ENCODE data around the gene RAB11A.

The RAB11A gene

GRCh38 chr15:65918357-65918920 lies 49.1 kb downstream of the RAB11A start:
- DNase-seq, result no peak

DNA sequence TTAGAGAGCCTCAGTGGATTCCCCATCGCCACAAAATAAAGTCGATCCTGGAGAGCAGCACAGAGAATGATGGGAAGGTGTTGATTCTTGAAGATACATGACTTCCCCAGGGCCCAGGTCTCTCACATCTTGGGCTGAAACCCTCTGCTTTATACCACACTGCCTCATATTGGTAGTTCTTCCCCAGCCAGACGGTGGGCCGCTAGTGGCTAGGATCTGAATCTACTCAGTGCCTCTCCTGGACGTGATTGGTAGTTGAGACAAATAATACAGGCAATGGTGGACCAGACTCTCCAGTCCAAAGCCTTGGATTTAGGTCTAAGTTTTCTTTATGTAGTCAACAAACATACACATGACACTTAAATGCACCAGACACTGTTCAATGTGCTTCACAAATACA lies 49.7 kb downstream of the RAB11A start:
- DNase-seq, result no peak

- no peak for DNase-seq
Observed at GRCh38 chr15:65919353-65919752, 50.1 kb downstream of the RAB11A start.

DNA sequence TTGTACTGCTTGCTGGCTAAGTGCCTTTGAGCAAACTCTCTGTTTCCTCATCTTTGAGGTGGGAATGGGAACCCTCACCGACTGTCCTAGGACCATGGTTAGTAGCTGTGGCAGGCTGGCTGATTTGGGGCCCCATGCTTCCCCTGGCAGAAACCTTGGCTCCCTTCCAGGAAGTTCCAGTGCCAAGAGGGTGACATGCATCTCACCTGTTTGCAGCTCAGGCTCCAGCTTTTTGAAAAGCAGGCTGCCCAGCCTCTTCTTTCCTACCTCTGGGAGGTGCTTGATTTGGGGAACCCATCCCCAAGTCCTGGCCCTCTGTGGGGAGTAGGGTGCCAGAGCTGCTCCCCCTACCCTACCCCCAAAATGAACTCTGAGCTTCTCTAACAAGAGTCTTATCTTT lies 50.8 kb downstream of the RAB11A start:
- no peak for DNase-seq

DNA sequence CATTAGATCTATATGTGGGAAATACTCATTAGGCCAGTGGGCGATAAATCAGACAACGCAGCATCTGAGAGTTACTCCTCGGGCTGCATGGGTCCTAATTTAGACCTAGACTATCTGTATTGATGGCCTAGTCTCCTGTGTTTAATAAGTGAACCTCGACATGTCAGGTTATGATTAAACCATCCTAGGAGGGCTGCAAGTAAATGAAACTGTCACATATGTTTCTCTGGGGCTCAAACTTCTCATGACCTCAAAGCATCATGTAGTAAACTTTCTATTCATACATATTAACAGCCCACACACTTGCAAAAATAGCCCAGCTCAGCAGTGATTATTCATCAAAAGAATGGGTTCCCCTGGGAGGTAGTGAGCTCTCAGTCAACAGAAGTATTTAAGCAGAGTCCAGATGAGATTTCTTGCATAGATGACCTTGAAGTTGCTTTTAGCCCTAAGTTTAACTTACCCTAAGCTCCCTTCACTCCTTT lies 51.6 kb downstream of the RAB11A start:
- no peak for DNase-seq

DNA sequence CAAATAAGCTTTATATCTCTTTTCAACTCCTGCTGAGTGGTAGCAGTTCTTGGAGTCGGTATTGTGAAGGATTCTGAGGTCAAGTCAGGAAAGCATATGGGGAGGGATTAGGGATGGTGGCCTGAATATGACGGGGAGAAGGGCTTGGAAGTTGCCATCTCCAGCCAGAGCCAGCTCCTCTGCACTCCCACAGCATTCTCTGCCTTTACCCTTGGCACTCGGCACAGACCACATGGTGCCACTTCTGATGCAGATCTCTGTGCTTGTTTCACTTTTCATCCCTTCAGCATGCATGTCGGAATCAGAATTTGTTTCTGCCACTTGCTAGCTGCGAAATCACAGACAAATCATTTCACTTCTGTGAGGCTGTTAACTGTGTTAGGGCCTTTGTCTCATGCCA lies 52.5 kb downstream of the RAB11A start:
- no peak for DNase-seq

- no peak for DNase-seq
Observed at GRCh38 chr15:65922621-65923020, 53.3 kb downstream of the RAB11A start.

GRCh38 chr15:65923264-65923663 lies 54.0 kb downstream of the RAB11A start:
- no peak for DNase-seq

DNA sequence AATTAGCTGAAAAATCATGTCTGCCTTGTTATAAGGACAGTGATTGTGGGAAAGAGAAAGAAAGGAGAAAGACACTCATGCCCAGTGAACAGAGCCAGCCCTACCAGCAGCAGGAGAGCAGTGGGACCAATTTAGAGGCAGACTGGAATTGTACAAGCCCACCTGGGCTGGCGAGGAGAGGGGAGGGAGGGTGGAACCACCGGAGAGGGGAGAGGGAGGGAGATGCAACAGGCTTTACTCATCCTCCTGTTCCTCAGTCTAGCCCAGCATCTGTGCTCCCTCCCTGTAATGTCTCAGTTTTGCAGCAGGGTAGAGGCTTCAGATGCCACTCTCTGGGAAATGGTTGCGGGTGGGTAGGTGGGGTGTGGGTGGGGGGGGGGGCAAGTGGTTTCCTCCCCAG lies 54.7 kb downstream of the RAB11A start:
- DNase-seq, result no peak

DNA sequence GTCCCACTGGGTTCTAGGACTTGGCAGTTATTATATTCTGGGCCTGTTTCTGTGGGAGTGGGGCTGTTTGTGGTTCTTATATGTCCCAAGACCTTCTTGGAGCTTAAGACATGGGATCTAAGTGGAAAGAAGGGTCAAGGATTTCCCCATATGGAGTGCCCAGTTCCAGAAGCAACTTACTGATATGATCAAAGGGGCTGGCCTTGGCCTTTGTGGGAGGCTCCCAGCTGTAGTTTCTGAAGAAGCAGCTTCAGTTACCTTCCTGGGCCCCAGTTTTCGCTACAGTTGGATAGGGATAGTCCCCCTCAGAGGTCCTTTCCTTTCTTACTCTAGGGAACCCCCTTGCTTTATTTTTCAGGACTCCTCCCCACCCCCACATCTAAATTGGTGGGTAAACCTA lies 56.0 kb downstream of the RAB11A start:
- DNase-seq, result no peak

- no peak for DNase-seq
Observed at GRCh38 chr15:65926459-65926858, 57.2 kb downstream of the RAB11A start.

DNA sequence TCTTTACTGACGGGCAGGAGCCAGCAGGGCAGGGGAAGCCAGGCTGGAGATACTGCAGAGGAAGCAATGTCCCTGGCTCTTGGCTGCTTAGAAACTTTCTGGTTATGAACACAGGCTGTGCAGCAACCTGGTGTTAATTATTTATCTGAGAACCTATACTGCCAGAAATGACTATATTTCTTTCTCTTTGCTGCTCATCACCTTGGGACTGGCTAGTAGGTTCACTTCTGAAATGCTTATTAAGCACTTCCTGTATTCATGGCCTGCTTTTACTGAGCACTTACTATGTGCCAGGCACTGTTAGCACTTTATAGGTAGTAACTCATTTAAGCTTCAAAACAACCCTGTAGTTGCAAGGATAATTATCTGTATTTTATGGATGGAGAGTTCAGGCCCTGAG lies 57.6 kb downstream of the RAB11A start:
- no peak for DNase-seq

GRCh38 chr15:65927545-65927944 lies 58.3 kb downstream of the RAB11A start:
- DNase-seq, result no peak

- DNase-seq, result no peak
Observed at GRCh38 chr15:65929573-65929972, 60.3 kb downstream of the RAB11A start.

- DNase-seq, result no peak
Observed at GRCh38 chr15:65930134-65930533, 60.8 kb downstream of the RAB11A start.

- no peak for DNase-seq
Observed at GRCh38 chr15:65931221-65931620, 61.9 kb downstream of the RAB11A start.

DNA sequence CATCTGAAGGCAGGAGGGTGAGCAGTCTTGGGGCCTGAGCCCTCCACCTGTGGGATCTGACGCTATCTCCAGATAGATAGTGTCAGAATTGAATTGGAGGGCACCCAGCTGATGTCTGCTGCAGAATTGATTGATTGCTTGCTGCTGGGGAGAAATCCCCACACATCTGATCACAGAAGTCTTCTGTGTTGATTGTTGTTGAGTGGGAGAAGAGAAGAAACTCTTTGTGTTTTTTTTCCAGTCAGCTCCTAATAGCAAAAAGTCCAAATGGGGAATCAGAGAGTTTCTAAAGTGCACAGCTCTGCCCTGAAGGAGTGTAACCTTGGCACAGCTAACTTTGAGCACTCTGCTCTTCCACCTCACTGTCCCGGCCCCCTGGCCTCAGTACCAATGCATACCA lies 66.1 kb downstream of the RAB11A start:
- no peak for DNase-seq

DNA sequence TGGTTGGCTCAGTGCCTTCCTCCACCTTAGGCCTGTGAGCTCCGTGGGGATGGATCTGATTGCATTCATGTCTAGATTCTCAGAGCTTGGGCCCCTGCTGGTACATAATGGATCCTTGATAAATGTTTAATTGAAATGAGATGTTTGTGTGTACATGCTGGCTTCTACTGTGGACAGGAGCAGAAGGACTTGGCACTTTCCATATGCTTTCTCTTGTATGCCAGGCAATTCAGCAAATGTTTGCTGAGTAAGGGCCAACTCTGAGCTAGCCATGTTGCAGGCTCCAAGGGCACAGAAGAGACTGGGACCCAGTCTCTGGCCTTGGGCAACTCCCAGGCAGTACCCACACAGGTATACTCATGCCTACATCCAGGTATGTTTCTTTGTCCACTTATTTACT lies 67.0 kb downstream of the RAB11A start:
- no peak for DNase-seq

GRCh38 chr15:65937054-65937453 lies 67.8 kb downstream of the RAB11A start:
- no peak for DNase-seq

- DNase-seq, result no peak
Observed at GRCh38 chr15:65937476-65937875, 68.2 kb downstream of the RAB11A start.

GRCh38 chr15:65938604-65939003 lies 69.3 kb downstream of the RAB11A start:
- no peak for DNase-seq

DNA sequence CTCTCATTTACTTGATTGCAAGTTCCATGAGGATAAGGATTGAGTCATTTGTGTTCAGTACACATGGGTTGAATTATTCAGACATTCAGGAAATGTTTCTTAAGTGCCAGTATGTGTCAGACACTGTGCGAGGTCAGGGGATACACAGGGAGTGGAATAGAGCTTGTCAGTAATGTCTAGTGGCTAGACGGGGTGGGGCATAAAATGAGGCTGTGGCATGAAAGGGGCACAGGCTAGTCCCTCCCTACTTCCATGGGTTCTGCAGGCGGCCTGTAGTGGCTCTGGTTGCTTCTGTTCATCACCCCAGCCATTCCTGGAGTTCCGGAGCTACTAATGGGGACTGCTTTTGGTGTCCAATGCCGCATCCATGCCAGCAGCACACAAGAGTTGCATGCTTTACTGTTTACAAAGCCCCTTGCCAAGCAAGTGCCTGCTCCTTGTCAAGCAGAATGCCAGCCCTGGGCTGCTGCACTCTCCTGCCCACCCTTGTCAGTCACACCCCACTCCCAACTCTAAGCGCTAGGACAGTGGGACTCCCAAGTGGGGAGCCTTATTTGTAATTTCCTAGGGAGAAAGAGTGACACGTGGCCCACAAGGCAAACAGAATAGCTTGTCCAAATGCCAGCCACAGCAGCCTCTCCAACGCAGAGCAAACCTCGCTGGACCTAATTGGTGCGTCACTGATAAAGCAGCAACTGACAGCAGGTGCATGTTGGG lies 70.8 kb downstream of the RAB11A start:
- DNase-seq, result no peak

DNA sequence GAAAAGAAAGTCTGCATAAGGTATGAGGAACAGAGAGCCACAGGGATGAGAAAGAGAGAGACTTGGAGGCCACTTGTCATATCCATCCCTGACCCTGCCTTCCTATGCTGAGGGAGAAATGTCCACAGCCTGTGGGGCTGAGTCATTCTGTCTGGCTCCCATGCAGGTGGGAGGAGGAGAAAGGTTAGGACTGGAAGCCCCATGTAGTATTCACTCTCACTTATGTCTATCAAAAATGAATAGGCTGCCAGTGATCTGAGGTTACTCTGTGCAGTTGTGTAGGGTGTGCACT lies 71.3 kb downstream of the RAB11A start:
- no peak for DNase-seq
